Measurements from ENCODE around the gene MB. TPM values are rescaled to one million over a fixed set of nuclear protein-coding genes. Genes with fewer than 3 reads are reported as not detected.

The MB gene
- total RNA-seq, 1 donor from 2014 or later = not detected

- FAIRE-seq (no peak), DNase-seq (ENCODE audit: low read depth) (no peak)
- Histone ChIP-seq H3K27me3 (ENCODE audit: control insufficient read depth, insufficient read depth, low read length) (no peaks in the 10 kb centered on the region), H3K4me3 (ENCODE audit: low read depth, low read length) (no peak overlapping the region), H3K36me3 (ENCODE audit: control insufficient read depth, insufficient read depth, low read length) (no peaks in the 10 kb centered on the region)
- TF ChIP-seq, protein P1, sequence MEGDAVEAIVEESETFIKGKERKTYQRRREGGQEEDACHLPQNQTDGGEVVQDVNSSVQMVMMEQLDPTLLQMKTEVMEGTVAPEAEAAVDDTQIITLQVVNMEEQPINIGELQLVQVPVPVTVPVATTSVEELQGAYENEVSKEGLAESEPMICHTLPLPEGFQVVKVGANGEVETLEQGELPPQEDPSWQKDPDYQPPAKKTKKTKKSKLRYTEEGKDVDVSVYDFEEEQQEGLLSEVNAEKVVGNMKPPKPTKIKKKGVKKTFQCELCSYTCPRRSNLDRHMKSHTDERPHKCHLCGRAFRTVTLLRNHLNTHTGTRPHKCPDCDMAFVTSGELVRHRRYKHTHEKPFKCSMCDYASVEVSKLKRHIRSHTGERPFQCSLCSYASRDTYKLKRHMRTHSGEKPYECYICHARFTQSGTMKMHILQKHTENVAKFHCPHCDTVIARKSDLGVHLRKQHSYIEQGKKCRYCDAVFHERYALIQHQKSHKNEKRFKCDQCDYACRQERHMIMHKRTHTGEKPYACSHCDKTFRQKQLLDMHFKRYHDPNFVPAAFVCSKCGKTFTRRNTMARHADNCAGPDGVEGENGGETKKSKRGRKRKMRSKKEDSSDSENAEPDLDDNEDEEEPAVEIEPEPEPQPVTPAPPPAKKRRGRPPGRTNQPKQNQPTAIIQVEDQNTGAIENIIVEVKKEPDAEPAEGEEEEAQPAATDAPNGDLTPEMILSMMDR (IDR thresholded peaks at IDR 0.05; ENCODE audit: insufficient read depth, low read length, severe bottlenecking) = no peak
These were observed 59.1 kb downstream of the MB start for GRCh38 chr22:35558031-35558430.

Other genes starting within 250 kb of the MB start
- gene HMOX1, start 236.2 kb downstream of the MB start, total RNA-seq = 3.9 and 5.2 TPM in 2 replicates
- gene MCM5, start 217.2 kb downstream of the MB start, total RNA-seq = 6.6 and 6.7 TPM in 2 replicates
- 0.13 and 0.26 TPM in 2 replicates for gene RASD2, start 76.5 kb downstream of the MB start, total RNA-seq
- 6.1 and 10.6 TPM in 2 replicates for gene APOL6, start 31.1 kb upstream of the MB start, total RNA-seq
- not detected in 2 replicates for gene APOL5, start 100.5 kb upstream of the MB start, total RNA-seq